Subcutaneous adipose tissue (tissue), 4 donors: ENCODE results near the gene APBB2. TPM values are rescaled to one million over a fixed set of nuclear protein-coding genes. Genes with fewer than 3 reads are reported as not detected.

Source experiments
- CTCF ChIP-seq: fragments of 450-650 bp; IDR thresholded peaks from one replicate; pipeline ENCODE4 v1.5.1; 2016; ENCODE audit warnings: low read depth, mild to moderate bottlenecking, control low read depth, antibody characterized with exemption, moderate library complexity
- total RNA-seq, 4 donors: library from RNA; depleted of rRNA; stranded (reverse); fragments of >200 nt; gene quantifications; one replicate each; pipeline ENCODE4 v1.1.0, GENCODE V29; 2016

The APBB2 gene
- total RNA-seq, 4 donors from 2014 or later: 55.6 to 181 (median 124) TPM

DNA sequence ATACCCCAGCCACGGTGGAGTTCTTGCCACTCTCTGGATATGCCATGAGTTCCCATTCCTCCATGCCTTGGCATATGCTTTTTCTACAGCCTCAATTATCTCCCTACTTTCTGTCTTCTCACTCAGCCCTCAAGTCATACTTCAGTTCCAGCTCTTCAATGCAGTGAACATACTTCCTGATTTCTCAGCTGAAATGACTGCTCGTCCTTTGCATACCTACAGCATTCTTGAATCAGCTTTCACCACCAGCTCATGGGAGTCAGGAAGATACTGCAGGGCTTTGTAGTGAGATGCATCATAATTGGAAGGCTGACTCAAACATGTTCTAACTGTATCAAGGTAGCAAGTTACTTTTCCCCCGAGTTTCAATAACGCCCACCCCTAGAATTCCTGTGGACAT, 118.4 kb downstream of the APBB2 start:
- no peak for TF ChIP-seq CTCF

DNA sequence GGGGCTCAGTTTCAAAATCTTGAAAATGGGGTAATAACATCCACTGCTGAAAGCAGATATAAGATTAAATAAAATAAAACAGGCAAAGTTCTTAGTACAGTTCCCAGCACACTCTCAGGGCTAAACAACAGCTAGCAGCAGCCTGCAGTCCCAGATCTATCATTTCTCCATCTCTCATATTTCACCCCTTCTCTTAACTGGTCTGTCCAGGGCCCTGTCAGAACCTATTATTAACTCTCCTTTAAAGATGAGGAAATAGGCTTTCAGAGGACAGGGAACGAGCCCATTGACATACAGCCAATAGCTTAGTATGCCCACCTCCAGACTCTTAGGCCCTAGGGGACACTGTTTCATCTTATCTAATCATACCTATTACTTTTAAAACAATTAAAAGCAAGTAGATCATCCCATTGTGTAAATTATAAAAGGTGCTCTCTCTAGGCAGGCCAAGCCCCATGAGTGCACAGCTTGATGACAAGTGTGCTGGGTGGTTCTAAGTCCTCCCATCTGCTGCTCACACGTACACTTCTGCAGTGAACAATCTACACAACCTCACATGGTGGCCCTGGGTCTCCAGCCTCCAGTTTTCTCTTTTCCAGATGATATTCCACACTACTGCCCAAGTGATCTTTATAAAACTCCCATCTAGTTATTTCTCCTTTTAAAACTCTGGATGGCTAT, 119.0 kb downstream of the APBB2 start:
- no peak for TF ChIP-seq CTCF

GRCh38 chr4:41092128-41092527, 122.2 kb downstream of the APBB2 start:
- no peak for TF ChIP-seq CTCF

- TF ChIP-seq CTCF: no peak
Observed at GRCh38 chr4:41081847-41082246, 132.5 kb downstream of the APBB2 start.

- no peak for TF ChIP-seq CTCF
Observed at GRCh38 chr4:41080976-41081375, 133.4 kb downstream of the APBB2 start.

- no peak for TF ChIP-seq CTCF
Observed at GRCh38 chr4:41079881-41080560, 134.3 kb downstream of the APBB2 start.

- TF ChIP-seq CTCF: no peak
Observed at GRCh38 chr4:41077628-41078027, 136.7 kb downstream of the APBB2 start.
